HFF-Myc (cell line): ENCODE results near the gene GLT6D1.

Source experiments
- DNase-seq: peaks from one replicate; pipeline ENCODE4 v3.0.0-alpha.2; 2011; ENCODE audit warnings: low read depth; ENCODE audit errors: extremely low read depth
- H3K4me3 ChIP-seq: replicated peaks from 2 replicates; pipeline ENCODE4 v1.5.1; 2011; ENCODE audit warnings: low read depth, mild to moderate bottlenecking, control low read depth, low read length
- TF ChIP-seq, protein P1 (sequence below): IDR thresholded peaks from 2 replicates; pipeline ENCODE4 v1.5.1; 2012; ENCODE audit warnings: mild to moderate bottlenecking, low read depth, low read length, control low read depth; ENCODE audit errors: missing control alignments

GLT6D1 gene

DNA sequence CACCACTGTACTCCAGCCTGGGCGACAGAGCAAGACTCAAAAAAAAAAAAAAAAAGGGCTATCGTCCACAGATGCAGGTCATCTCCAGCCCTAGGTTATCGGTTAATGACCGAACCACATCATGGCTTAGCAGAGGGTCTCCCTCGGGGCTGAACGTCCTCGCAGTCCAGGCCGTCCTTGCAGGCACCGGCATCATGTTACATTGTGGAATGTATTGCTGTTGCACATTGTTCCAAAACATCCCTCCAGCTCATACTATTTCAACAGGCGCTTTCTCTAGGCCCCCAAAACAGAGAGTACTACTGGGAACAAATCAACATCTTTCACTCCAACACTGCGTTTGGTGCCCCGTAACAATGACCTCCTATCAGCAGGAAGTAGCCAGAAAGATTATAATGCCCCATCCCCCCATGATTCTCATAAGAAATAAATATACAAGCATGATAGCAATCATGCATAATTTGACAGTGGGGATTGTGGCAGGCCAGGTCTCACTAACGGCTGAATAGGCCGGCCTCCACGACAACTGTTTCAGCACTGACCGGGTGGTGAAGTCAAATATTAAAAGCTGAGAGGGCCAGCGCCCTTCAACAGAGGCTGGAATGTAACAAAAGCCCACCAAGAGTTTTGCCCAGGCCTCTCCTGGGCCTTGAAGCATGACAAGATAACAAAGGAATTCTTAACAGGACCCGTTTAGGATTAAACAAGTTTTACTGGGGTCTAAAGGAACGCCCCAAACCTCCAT lies 22.6 kb upstream of the GLT6D1 start:
- no peak for DNase-seq
- no peak overlapping the region for H3K4me3 ChIP-seq
- TF ChIP-seq, protein P1, sequence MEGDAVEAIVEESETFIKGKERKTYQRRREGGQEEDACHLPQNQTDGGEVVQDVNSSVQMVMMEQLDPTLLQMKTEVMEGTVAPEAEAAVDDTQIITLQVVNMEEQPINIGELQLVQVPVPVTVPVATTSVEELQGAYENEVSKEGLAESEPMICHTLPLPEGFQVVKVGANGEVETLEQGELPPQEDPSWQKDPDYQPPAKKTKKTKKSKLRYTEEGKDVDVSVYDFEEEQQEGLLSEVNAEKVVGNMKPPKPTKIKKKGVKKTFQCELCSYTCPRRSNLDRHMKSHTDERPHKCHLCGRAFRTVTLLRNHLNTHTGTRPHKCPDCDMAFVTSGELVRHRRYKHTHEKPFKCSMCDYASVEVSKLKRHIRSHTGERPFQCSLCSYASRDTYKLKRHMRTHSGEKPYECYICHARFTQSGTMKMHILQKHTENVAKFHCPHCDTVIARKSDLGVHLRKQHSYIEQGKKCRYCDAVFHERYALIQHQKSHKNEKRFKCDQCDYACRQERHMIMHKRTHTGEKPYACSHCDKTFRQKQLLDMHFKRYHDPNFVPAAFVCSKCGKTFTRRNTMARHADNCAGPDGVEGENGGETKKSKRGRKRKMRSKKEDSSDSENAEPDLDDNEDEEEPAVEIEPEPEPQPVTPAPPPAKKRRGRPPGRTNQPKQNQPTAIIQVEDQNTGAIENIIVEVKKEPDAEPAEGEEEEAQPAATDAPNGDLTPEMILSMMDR: no peak

GRCh38 chr9:135660407-135660806 lies 21.1 kb upstream of the GLT6D1 start:
- no peak for DNase-seq
- H3K4me3 ChIP-seq: no peak overlapping the region
- TF ChIP-seq, protein P1: no peak

GRCh38 chr9:135659252-135659651 lies 19.9 kb upstream of the GLT6D1 start:
- TF ChIP-seq, protein P1: no peak
- no peak overlapping the region for H3K4me3 ChIP-seq
- DNase-seq: no peak

GRCh38 chr9:135657416-135657815 lies 18.1 kb upstream of the GLT6D1 start:
- DNase-seq: no peak
- TF ChIP-seq, protein P1: no peak
- no peak overlapping the region for H3K4me3 ChIP-seq

DNA sequence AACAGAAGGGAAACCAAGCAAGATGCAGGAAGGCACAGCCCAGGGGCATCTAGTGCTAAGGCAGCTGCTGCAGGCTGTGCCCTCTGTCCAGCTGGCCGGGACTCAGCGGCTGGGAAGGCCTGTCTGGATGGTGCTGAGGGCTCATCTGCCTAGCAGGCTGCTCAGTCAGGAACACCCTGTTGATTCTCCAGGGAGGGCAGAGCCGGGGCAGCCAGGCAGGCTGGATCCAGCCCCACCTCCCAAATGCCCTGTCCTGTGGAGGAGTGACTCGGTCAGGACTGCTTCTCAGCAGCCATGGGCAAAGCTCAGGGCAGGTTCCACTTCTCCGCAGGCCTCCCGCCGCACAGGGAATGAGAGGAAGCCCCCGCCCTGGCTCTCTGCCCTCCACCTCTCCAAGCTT lies 16.0 kb upstream of the GLT6D1 start:
- no peak overlapping the region for H3K4me3 ChIP-seq
- no peak for DNase-seq
- TF ChIP-seq, protein P1: no peak

GRCh38 chr9:135650408-135650807 lies 11.1 kb upstream of the GLT6D1 start:
- H3K4me3 ChIP-seq: no peak overlapping the region
- TF ChIP-seq, protein P1: no peak
- no peak for DNase-seq

GRCh38 chr9:135649508-135649907 lies 10.2 kb upstream of the GLT6D1 start:
- no peak overlapping the region for H3K4me3 ChIP-seq
- TF ChIP-seq, protein P1: no peak
- no peak for DNase-seq
